Gastrocnemius medialis (tissue), 4 donors: ENCODE results near the gene ADH5. TPM values are rescaled to one million over a fixed set of nuclear protein-coding genes. Genes with fewer than 3 reads are reported as not detected.

Experiments used
- ATAC-seq, 2 donors: fragments of 150-250 bp; one replicate each; pipeline ENCODE4 v1.9.1; 2016
- DNase-seq, 2 donors: peaks; one replicate each; pipeline ENCODE4 v3.0.0-alpha.2; 2019
- H3K27ac ChIP-seq, 4 donors: fragments of 200-600 bp; sonication (generic); 1 replicate in 1 of 4; 2 replicates in 3 of 4; pipeline ENCODE4 v1.5.1; 2016 to 2018; ENCODE audit warnings: mild to moderate bottlenecking in 2 of 4, moderate library complexity in 1 of 4
- H3K27me3 ChIP-seq, 3 donors: fragments of 200-600 bp; sonication (generic) in 2 of 3; 1 replicate in 1 of 3; 2 replicates in 2 of 3; pipeline versions ENCODE4 v1.5.1 to v1.6.0; 2016 to 2019; ENCODE audit warnings: mild to moderate bottlenecking in 1 of 3, moderate library complexity in 1 of 3
- H3K36me3 ChIP-seq, 2 donors: fragments of 200-600 bp; sonication (generic) in 1 of 2; one replicate each; pipeline ENCODE4 v1.5.1; 2017 to 2018
- H3K4me1 ChIP-seq, 2 donors: fragments of 200-600 bp; sonication (generic) in 1 of 2; one replicate each; pipeline ENCODE4 v1.5.1; 2016 to 2017; ENCODE audit warnings: mild to moderate bottlenecking in 2 of 2
- H3K4me3 ChIP-seq, 4 donors: fragments of 200-600 bp; sonication (generic) in 3 of 4; 1 replicate in 1 of 4; 2 replicates in 3 of 4; pipeline ENCODE4 v1.5.1; 2016 to 2019; ENCODE audit warnings: mild to moderate bottlenecking in 2 of 4
- H3K9me3 ChIP-seq, 3 donors: fragments of 200-600 bp; sonication (generic) in 2 of 3; 1 replicate in 1 of 3; 2 replicates in 2 of 3; pipeline ENCODE4 v1.5.1; 2016 to 2019
- POLR2A ChIP-seq, 2 donors: fragments of 450-650 bp; IDR thresholded peaks; one replicate each; pipeline ENCODE4 v1.6.1; 2017; ENCODE audit warnings: antibody characterized with exemption in 2 of 2, mild to moderate bottlenecking in 2 of 2, moderate library complexity in 2 of 2
- in situ Hi-C, 4 donors: fragments of 200-750 bp; cut with MboI; loops; one replicate each; pipeline versions ENCODE4 v1.15.0 to v1.8.0; 2017; ENCODE audit warnings: low sequenced_read_pairs in 4 of 4
- intact Hi-C: fragments of 100-400 bp; cut with DNase I; formaldehyde crosslinking; loops from one replicate; pipeline ENCODE4 v1.15.1; 2023; ENCODE audit warnings: low total_unique reads
- total RNA-seq, 4 donors: library from RNA; depleted of rRNA; stranded (reverse); fragments of >200 nt; gene quantifications; one replicate each; pipeline versions ENCODE4 v1.1.0 to v1.2.3, GENCODE V29; 2016
- TF ChIP-seq, protein P1 (sequence below), 5 experiments: fragments of 450-650 bp in 3 of 5; fragments of 200-600 bp in 2 of 5; sonication (generic) in 2 of 5; IDR thresholded peaks in 4 of 5; conservative IDR thresholded peaks in 1 of 5; 1 replicate in 4 of 5; 2 replicates in 1 of 5; pipeline ENCODE4 v1.5.1; 2016 to 2019; ENCODE audit warnings: antibody characterized with exemption in 5 of 5, mild to moderate bottlenecking in 3 of 5, moderate library complexity in 3 of 5

Gene ADH5
- 100 to 1,000 TPM in 1 of 4 donors, 10 to 100 TPM in 3; 55.2 to 101 (median 72.6) TPM for total RNA-seq

DNA sequence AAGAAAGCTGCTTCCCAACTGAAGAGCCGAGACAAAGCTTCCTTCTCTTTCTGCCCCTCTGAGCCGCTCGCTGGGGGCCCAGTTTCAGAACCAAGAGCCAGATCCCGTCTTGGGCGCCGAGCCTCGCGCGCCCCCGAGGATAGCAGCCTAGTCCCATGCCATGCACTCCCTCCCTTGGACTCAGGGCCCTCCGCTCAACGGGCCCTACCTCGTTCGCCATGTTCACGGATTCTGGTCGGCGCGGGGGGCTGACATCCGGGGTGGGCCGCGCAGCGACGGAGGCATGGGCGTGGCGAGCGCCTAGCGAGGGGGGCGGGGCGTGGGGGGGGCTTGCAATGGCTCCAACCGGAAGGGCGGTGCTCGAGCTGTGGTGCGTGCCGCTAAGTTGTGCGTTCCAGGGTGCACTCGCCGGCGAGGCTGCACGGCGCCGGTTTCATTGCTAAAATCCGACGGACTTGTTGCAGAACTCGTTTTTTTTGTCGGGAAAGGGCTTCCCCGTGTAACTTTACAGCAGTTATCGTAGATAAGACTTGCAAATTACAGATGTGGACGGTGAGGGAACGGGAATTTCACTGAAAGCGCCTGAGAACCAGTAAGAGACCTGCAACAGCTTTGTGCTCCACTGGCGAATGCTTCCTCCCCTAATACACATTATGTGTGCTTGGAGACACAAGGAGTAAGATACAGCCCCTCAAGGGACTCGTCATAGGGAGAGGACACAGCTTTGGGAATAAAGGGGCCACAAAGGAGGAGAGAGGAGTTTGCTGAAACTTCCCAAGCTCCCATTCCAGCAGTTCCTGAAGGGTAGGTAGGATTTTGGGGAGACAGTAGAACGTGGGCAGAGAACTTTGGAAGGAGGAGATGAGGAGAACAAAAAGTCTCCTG, at the start of gene ADH5:
ADH5 (minus strand) TSS at position 308 of the 885 bp plus-strand sequence; CDS start at position 220, 88 bp downstream.
- no peaks in the 10 kb centered on the region for H3K27me3 ChIP-seq
- peak; percentile 84 to 85 for ATAC-seq
- H3K9me3 ChIP-seq, result no peaks in the 10 kb centered on the region
- peaks cover 0 to 14% of the 10 kb centered on the region in 2 donors for H3K36me3 ChIP-seq
- peak within 1 kb of the TSS; percentile 87 to 97 (median 93) for H3K27ac ChIP-seq
- in situ Hi-C loops, result no loop called here
- TF ChIP-seq POLR2A (IDR thresholded peaks at IDR 0.05), result peak; percentile 86 to 87
- TF ChIP-seq, protein P1, sequence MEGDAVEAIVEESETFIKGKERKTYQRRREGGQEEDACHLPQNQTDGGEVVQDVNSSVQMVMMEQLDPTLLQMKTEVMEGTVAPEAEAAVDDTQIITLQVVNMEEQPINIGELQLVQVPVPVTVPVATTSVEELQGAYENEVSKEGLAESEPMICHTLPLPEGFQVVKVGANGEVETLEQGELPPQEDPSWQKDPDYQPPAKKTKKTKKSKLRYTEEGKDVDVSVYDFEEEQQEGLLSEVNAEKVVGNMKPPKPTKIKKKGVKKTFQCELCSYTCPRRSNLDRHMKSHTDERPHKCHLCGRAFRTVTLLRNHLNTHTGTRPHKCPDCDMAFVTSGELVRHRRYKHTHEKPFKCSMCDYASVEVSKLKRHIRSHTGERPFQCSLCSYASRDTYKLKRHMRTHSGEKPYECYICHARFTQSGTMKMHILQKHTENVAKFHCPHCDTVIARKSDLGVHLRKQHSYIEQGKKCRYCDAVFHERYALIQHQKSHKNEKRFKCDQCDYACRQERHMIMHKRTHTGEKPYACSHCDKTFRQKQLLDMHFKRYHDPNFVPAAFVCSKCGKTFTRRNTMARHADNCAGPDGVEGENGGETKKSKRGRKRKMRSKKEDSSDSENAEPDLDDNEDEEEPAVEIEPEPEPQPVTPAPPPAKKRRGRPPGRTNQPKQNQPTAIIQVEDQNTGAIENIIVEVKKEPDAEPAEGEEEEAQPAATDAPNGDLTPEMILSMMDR (IDR thresholded peaks at IDR 0.05 in 4 of 5, conservative IDR thresholded peaks at IDR 0.05 in 1 of 5), result no peak
- DNase-seq, result peak; percentile 79 to 87
- H3K4me3 ChIP-seq, result peak within 1 kb of the TSS; percentile 70 to 92 (median 73)
- peaks cover 0 to 23% of the 10 kb centered on the region in 2 donors for H3K4me1 ChIP-seq
- intact Hi-C loops, result loop anchor here (1.0 to 5.0 kb wide), 5 partner anchors 28 to 474 kb away; partner anchors contain the start of genes EIF4E, METAP1 and TRMT10A

DNA sequence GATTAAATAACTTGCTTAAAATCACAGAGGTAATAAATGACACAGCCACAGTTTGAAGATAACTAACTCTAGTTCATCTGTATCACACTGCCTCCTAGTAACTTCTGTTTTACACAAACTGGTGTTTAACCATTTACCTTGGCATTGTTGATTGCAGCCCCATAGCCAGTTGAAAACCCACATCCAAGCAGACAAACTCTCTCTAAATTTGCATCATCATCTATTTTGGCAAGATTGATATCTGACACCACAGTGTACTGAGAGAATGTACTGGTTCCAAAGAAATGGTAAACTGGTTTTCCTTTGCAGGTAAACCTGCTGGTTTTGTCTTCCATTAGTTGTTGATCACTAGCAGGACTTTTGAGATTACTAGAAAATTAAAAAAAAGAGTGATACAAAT, 47.7 kb upstream of the ADH5 start:
- DNase-seq (no peak), ATAC-seq (no peak)
- no peak for TF ChIP-seq POLR2A (IDR thresholded peaks at IDR 0.05)
- TF ChIP-seq, protein P1 (IDR thresholded peaks at IDR 0.05 in 4 of 5, conservative IDR thresholded peaks at IDR 0.05 in 1 of 5), result no peak
- in situ Hi-C loops, result loop anchor here in 1 of 4 donors (10.0 kb wide), 1 partner anchor 398 kb away; no protein-coding TSS in a partner anchor
- intact Hi-C loops, result no loop called here
- no peaks in the 10 kb centered on the region for H3K9me3 ChIP-seq
- H3K27ac ChIP-seq, result no peak overlapping the region
- H3K4me3 ChIP-seq, result no peak overlapping the region
- H3K36me3 ChIP-seq, result no peaks in the 10 kb centered on the region
- no peaks in the 10 kb centered on the region for H3K27me3 ChIP-seq
- H3K4me1 ChIP-seq, result no peaks in the 10 kb centered on the region

DNA sequence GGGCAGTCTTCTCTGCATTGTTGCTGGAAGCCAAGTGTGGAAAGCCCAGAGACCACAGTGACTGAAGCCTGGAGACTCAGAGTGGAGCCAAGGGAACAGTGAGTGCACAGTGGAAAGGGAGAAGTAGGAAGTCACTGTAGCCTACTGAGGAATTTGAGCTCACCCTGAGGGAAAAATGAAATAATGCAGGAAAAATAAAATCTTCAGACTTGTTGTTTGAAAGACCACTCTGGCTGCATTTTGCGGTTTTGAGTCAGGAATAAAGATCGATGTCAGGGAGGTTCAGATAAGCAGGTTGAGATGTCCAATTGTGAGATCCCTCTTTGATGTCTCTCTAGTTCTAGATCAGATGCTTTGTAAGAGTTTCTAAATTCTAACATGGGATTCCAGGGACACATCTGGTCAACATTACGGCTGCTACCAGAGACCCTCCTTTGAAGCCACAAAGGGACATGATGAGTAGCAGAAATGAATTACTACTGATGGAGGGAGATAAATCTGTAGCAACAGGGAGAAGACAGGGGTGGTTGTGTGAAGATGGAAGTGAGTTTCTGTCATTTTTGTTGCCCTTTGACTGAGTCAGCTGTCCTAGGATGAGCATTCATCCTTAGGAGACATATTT, 47.1 kb upstream of the ADH5 start:
- TF ChIP-seq, protein P1 (IDR thresholded peaks at IDR 0.05 in 4 of 5, conservative IDR thresholded peaks at IDR 0.05 in 1 of 5), result no peak
- no peak for TF ChIP-seq POLR2A (IDR thresholded peaks at IDR 0.05)
- in situ Hi-C loops (loop anchor here in 1 of 4 donors (10.0 kb wide), 1 partner anchor 399 kb away; no protein-coding TSS in a partner anchor), intact Hi-C loops (no loop called here)
- ATAC-seq (no peak), DNase-seq (no peak)
- Histone ChIP-seq H3K9me3 (no peaks in the 10 kb centered on the region), H3K4me3 (no peak overlapping the region), H3K4me1 (no peaks in the 10 kb centered on the region), H3K27ac (no peak overlapping the region), H3K36me3 (no peaks in the 10 kb centered on the region), H3K27me3 (no peaks in the 10 kb centered on the region)

DNA sequence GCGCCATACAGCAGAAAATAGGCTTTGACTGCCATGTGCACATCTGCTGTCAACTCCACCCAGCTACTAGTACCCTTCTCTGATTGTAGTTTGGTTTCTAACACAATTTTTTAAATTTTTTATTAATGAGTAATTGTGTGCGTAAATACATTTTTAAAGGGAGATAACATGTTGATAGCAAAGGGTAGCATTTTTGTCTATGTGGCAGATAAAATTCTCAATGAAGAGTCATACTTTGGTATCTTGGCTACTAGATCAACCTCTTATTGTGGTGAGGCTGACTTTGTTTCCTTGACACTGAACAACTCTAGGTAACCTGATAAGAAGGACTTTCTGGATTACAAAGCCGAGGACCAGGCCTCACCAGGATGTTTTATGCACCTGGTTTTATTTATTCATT, 46.0 kb upstream of the ADH5 start:
- Histone ChIP-seq H3K27ac (no peak overlapping the region), H3K4me3 (no peak overlapping the region), H3K27me3 (no peaks in the 10 kb centered on the region), H3K4me1 (no peaks in the 10 kb centered on the region), H3K9me3 (no peaks in the 10 kb centered on the region), H3K36me3 (no peaks in the 10 kb centered on the region)
- TF ChIP-seq POLR2A (IDR thresholded peaks at IDR 0.05), result no peak
- TF ChIP-seq, protein P1 (IDR thresholded peaks at IDR 0.05 in 4 of 5, conservative IDR thresholded peaks at IDR 0.05 in 1 of 5), result no peak
- in situ Hi-C loops (loop anchor here in 1 of 4 donors (10.0 kb wide), 1 partner anchor 400 kb away; no protein-coding TSS in a partner anchor), intact Hi-C loops (no loop called here)
- no peak for DNase-seq
- ATAC-seq, result no peak
